IMR-90 (cell line): ENCODE data around the gene SUPV3L1. TPM values are rescaled to one million over a fixed set of nuclear protein-coding genes. Genes with fewer than 3 reads are reported as not detected.

Experiments used
- ATAC-seq: fragments of 200-7000 bp; cut with Tn5 transposase; 2 replicates; pipeline ENCODE4 v1.9.1; 2020; ENCODE audit warnings: low read depth, mild to moderate bottlenecking, moderate library complexity
- BruUV-seq: library from RNA; stranded (reverse); fragments of 400-500 nt; replicated peaks from 2 replicates; lab custom pipeline; 2021; lab: Mats Ljungman, UMichigan
- CTCF ChIA-PET: fragments of 300-600 bp; formaldehyde crosslinking; extraction: SDS; loops from one replicate; lab custom pipeline; 2021; ENCODE audit warnings: antibody characterized with exemption; lab: Yijun Ruan, JAX
- POLR2A ChIA-PET: fragments of 300-600 bp; sonication (Branson Sonifier 250); formaldehyde crosslinking; loops from one replicate; lab custom pipeline; 2022; ENCODE audit warnings: antibody characterized with exemption; ENCODE audit not compliant: unreplicated experiment; lab: Charles Lee
- DNase-seq: peaks from one replicate; pipeline ENCODE4 v3.0.0; 2013
- H2AFZ ChIP-seq: replicated peaks from 2 replicates; pipeline ENCODE3; 2013; ENCODE audit warnings: low read length, mild to moderate bottlenecking; ENCODE audit not compliant: poor library complexity
- H2AK5ac ChIP-seq: 2 replicates; pipeline ENCODE4 v1.6.1; 2013; ENCODE audit warnings: low read depth, low read length, inconsistent platforms
- H2AK9ac ChIP-seq: replicated peaks from 2 replicates; pipeline ENCODE3; 2013; ENCODE audit warnings: mild to moderate bottlenecking, low read depth, low read length, moderate library complexity; ENCODE audit not compliant: poor library complexity
- H2BK120ac ChIP-seq: 2 replicates; pipeline ENCODE4 v1.6.1; 2013; ENCODE audit warnings: low read depth, low read length, inconsistent platforms
- H2BK15ac ChIP-seq: 3 replicates; pipeline ENCODE4 v1.6.1; 2013; ENCODE audit warnings: low read depth, low read length, inconsistent platforms
- H2BK20ac ChIP-seq: 2 replicates; pipeline ENCODE4 v1.6.1; 2013; ENCODE audit warnings: low read depth, mild to moderate bottlenecking, inconsistent platforms, low read length, moderate library complexity
- H2BK5ac ChIP-seq: 2 replicates; pipeline ENCODE4 v1.6.1; 2013; ENCODE audit warnings: mild to moderate bottlenecking, low read depth, low read length, inconsistent platforms; ENCODE audit not compliant: poor library complexity, severe bottlenecking
- H3K14ac ChIP-seq: replicated peaks from 2 replicates; pipeline ENCODE4 v1.6.1; 2013; ENCODE audit warnings: low read depth, low read length, inconsistent platforms
- H3K18ac ChIP-seq: 2 replicates; pipeline ENCODE4 v1.6.1; 2013; ENCODE audit warnings: low read depth, low read length, control low read depth
- H3K23ac ChIP-seq: 2 replicates; pipeline ENCODE4 v1.6.1; 2013; ENCODE audit warnings: low read depth, low read length, inconsistent platforms
- H3K27ac ChIP-seq: 2 replicates; pipeline ENCODE4 v1.5.1; 2013; ENCODE audit warnings: mild to moderate bottlenecking, control low read depth, low read length; ENCODE audit not compliant: insufficient read depth
- H3K27me3 ChIP-seq: 2 replicates; pipeline ENCODE4 v1.6.1; 2013; ENCODE audit warnings: low read length; ENCODE audit not compliant: control insufficient read depth, insufficient read depth
- H3K36me3 ChIP-seq: 2 replicates; pipeline ENCODE4 v1.6.1; 2013; ENCODE audit warnings: low read length, mixed read lengths; ENCODE audit not compliant: control insufficient read depth, insufficient read depth
- H3K4ac ChIP-seq: 2 replicates; pipeline ENCODE4 v1.6.1; 2013; ENCODE audit warnings: low read depth, low read length, inconsistent platforms
- H3K4me1 ChIP-seq: 2 replicates; pipeline ENCODE4 v1.6.1; 2013; ENCODE audit warnings: low read length, mixed read lengths; ENCODE audit not compliant: control insufficient read depth, insufficient read depth
- H3K4me2 ChIP-seq: 2 replicates; pipeline ENCODE4 v1.6.1; 2013; ENCODE audit warnings: low read depth, mild to moderate bottlenecking, control low read depth, low read length, moderate library complexity
- H3K4me3 ChIP-seq: 2 replicates; pipeline ENCODE4 v1.5.1; 2013; ENCODE audit warnings: low read depth, mild to moderate bottlenecking, control low read depth, low read length, moderate library complexity; ENCODE audit not compliant: insufficient read depth
- H3K56ac ChIP-seq: 2 replicates; pipeline ENCODE4 v1.6.1; 2013; ENCODE audit warnings: low read length, inconsistent platforms; ENCODE audit not compliant: insufficient read depth; ENCODE audit errors: extremely low read depth
- H3K79me1 ChIP-seq, 2 experiments: 2 replicates each; pipeline ENCODE4 v1.6.1; 2013; ENCODE audit warnings: low read length in 2 of 2, inconsistent platforms in 1 of 2, low read depth in 1 of 2
- H3K9ac ChIP-seq: 2 replicates; pipeline ENCODE4 v1.6.1; 2013; ENCODE audit warnings: low read depth, low read length, control low read depth
- H3K9me1 ChIP-seq: 2 replicates; pipeline ENCODE4 v1.6.1; 2013; ENCODE audit warnings: low read length, inconsistent platforms; ENCODE audit not compliant: insufficient read depth
- H3K9me3 ChIP-seq: 2 replicates; pipeline ENCODE4 v1.6.1; 2013; ENCODE audit warnings: low read length; ENCODE audit not compliant: control insufficient read depth, insufficient read depth
- H4K20me1 ChIP-seq: 2 replicates; pipeline ENCODE4 v1.6.1; 2013; ENCODE audit warnings: low read length, inconsistent platforms; ENCODE audit not compliant: insufficient read depth
- H4K5ac ChIP-seq: 2 replicates; pipeline ENCODE4 v1.6.1; 2013; ENCODE audit warnings: mild to moderate bottlenecking, low read depth, low read length, control low read depth
- H4K8ac ChIP-seq, 2 experiments: 2 replicates each; pipeline ENCODE4 v1.6.1; 2013; ENCODE audit warnings: low read depth in 2 of 2, low read length in 2 of 2, control low read depth in 1 of 2, inconsistent platforms in 1 of 2
- H4K91ac ChIP-seq: 2 replicates; pipeline ENCODE4 v1.6.1; 2013; ENCODE audit warnings: low read depth, low read length, inconsistent platforms; ENCODE audit not compliant: insufficient read depth
- CEBPB ChIP-seq: IDR thresholded peaks from 2 replicates; pipeline ENCODE4 v1.6.1; 2012; ENCODE audit warnings: low read depth, low read length, improper control_type of control experiment
- CHD1 ChIP-seq: IDR thresholded peaks from 2 replicates; pipeline ENCODE4 v1.6.1; 2012; ENCODE audit warnings: low read depth, low read length, improper control_type of control experiment
- CTCF ChIP-seq: conservative IDR thresholded peaks from 2 replicates; pipeline ENCODE4 v1.5.1; 2012; ENCODE audit warnings: mild to moderate bottlenecking, low read depth, low read length, improper control_type of control experiment
- FOS ChIP-seq: fragments of 150-350 bp; IDR thresholded peaks from 2 replicates; pipeline ENCODE4 v1.6.1; 2016; ENCODE audit warnings: low read depth, low read length
- WGBS, 2 experiments: methylation state at CpG; one replicate each; pipeline versions ENCODE4 v1.1.5 to v1.1.7; 2013; ENCODE audit warnings: missing lambda C conversion rate in 2 of 2; ENCODE audit not compliant: insufficient read length in 1 of 2; ENCODE audit errors: extremely low coverage in 2 of 2; 5-methylcytosine and 5-hydroxymethylcytosine counted together
- dilution Hi-C: fragments of 300-500 bp; cut with HindIII; formaldehyde crosslinking; loops from one replicate; pipeline ENCODE4 v1.14.3; 2018; ENCODE audit warnings: low sequenced_read_pairs; ENCODE audit not compliant: unreplicated experiment
- in situ Hi-C: fragments of 300-500 bp; cut with MboI; formaldehyde crosslinking; loops from 3 replicates; pipeline ENCODE4 v1.14.3; 2019; ENCODE audit warnings: low sequenced_read_pairs, inconsistent platforms, mixed read lengths
- intact Hi-C: fragments of 100-400 bp; cut with micrococcal nuclease; formaldehyde crosslinking; loops from 2 replicates; pipeline ENCODE4 v1.10.0; 2022
- polyA plus RNA-seq, 3 experiments: library from polyadenylated mRNA; depleted of rRNA; stranded (reverse); fragments of >200 nt; gene quantifications; 2 replicates each; pipeline ENCODE4 v1.2.3, GENCODE V29; 2012; ENCODE audit warnings: low replicate concordance in 1 of 3
- total RNA-seq: library from RNA; depleted of rRNA; stranded (reverse); fragments of >200 nt; gene quantifications from 2 replicates; pipeline ENCODE4 v1.2.3, GENCODE V29; 2012
- TF ChIP-seq, protein P1 (sequence below): fragments of 150-350 bp; IDR thresholded peaks from 2 replicates; pipeline ENCODE4 v1.6.1; 2016; ENCODE audit warnings: low read depth, mild to moderate bottlenecking, low read length, moderate library complexity, borderline replicate concordance

Gene SUPV3L1
- total and polyA plus RNA-seq, 2 of the 4 experiments (the other 2 are of a cell fraction): 24.4 to 26.5 TPM

DNA sequence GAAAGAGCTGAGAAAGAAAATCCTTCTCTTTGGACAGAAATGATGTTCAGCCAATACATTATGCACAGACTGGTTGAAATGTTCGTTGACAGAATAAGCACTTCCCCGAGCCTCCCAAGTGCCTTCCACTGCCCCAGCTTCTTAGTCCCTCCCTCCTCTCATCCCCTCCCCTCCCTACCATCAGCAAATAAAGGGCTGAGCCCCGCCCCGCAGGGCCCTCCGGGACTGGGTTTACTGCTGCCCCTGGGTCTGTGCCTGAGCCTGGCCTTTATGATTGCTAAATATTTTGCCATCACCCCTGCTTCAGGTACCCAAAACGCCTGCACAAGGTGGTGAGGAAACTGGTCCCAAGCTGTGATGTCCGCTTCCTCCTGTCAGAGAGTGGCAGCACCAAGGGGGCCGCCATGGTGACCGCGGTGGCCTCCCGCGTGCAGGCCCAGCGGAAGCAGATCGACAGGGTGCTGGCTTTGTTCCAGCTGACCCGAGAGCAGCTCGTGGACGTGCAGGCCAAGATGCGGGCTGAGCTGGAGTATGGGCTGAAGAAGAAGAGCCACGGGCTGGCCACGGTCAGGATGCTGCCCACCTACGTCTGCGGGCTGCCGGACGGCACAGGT is 68.2 kb downstream of the SUPV3L1 start:
- Histone ChIP-seq H4K8ac (no peak overlapping the region), H2AFZ (no peak overlapping the region), H3K14ac (no peak overlapping the region), H4K5ac (no peak overlapping the region), H3K36me3 (no peaks in the 10 kb centered on the region), H3K4me1 (no peaks in the 10 kb centered on the region), H2AK9ac (no peak overlapping the region), H3K4ac (no peak overlapping the region), H3K18ac (no peak overlapping the region), H4K20me1 (no peaks in the 10 kb centered on the region), H3K56ac (no peak overlapping the region), H2BK15ac (no peak overlapping the region), H4K91ac (no peak overlapping the region), H2AK5ac (no peak overlapping the region), H3K9ac (no peak overlapping the region), H3K23ac (no peak overlapping the region), H2BK5ac (no peak overlapping the region), H3K9me1 (no peaks in the 10 kb centered on the region), H3K9me3 (no peaks in the 10 kb centered on the region), H2BK120ac (no peak overlapping the region), H3K27me3 (peaks cover 20% of the 10 kb centered on the region), H3K4me3 (no peak overlapping the region), H3K4me2 (no peak overlapping the region), H3K27ac (no peak overlapping the region), H2BK20ac (no peak overlapping the region), H3K79me1 (no peaks in the 10 kb centered on the region)
- ATAC-seq (no peak), DNase-seq (no peak)
- CTCF ChIA-PET: no interaction called here
- intact Hi-C loops: no loop called here
- BruUV-seq: no TSS peak
- in situ Hi-C loops: no loop called here
- POLR2A ChIA-PET: no interaction called here
- TF ChIP-seq CHD1: no peak
- no peak for TF ChIP-seq FOS
- no peak for TF ChIP-seq CTCF
- TF ChIP-seq, protein P1, sequence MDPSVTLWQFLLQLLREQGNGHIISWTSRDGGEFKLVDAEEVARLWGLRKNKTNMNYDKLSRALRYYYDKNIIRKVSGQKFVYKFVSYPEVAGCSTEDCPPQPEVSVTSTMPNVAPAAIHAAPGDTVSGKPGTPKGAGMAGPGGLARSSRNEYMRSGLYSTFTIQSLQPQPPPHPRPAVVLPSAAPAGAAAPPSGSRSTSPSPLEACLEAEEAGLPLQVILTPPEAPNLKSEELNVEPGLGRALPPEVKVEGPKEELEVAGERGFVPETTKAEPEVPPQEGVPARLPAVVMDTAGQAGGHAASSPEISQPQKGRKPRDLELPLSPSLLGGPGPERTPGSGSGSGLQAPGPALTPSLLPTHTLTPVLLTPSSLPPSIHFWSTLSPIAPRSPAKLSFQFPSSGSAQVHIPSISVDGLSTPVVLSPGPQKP: no peak
- TF ChIP-seq CEBPB: no peak
- dilution Hi-C loops: no loop called here
- 68% methylated on average over 6 of the region's 24 CpGs; no CpG with 5 or more reads in 1 of the 2 experiments for WGBS, 2 experiments
